ENCODE measurements around the gene LYL1. TPM values are rescaled to one million over a fixed set of nuclear protein-coding genes. Genes with fewer than 3 reads are reported as not detected.

Gene LYL1
- total and polyA plus RNA-seq, 2 of the 4 experiments (the other 2 are of a cell fraction): 0.36 to 0.39 TPM

- TF ChIP-seq USF2 (IDR thresholded peaks at IDR 0.05; ENCODE audit: low read depth, low read length): no peak
Observed at GRCh38 chr19:13103581-13104359, 1.1 kb upstream of the LYL1 start (continued).

- peak overlapping the region; percentile 39 for H3K9ac ChIP-seq (ENCODE audit: low read depth, low read length)
- H3K4ac ChIP-seq (ENCODE audit: low read depth, low read length): peak overlapping the region; percentile 66
- H4K8ac ChIP-seq (ENCODE audit: low read depth in 2 of 2, low read length in 2 of 2): peak overlapping the region; percentile 6 to 31; a peak in 2 of 4 replicates
- H2AK5ac ChIP-seq (ENCODE audit: low read depth, low read length): no peak overlapping the region; the same call in 1 of the 2 replicates
- no peak overlapping the region for H2BK15ac ChIP-seq (ENCODE audit: low read depth, low read length)
- peak overlapping the region; percentile 81 for H2AFZ ChIP-seq (replicated peaks; ENCODE audit: low read length, poor library complexity)
- no peak overlapping the region for H3K4me3 ChIP-seq (ENCODE audit: insufficient read depth, low read depth, low read length)
- intact Hi-C loops (cut with micrococcal nuclease): no loop called here
- WGBS, 2 experiments (ENCODE audit: extremely low coverage in 2 of 2, insufficient read length in 1 of 2): 5% methylated on average over 4 of the region's 7 CpGs; no CpG with 5 or more reads in 1 of the 2 experiments
- dilution Hi-C loops (cut with HindIII; ENCODE audit: low sequenced_read_pairs, unreplicated experiment): no loop called here
- in situ Hi-C loops (cut with MboI; ENCODE audit: low sequenced_read_pairs): no loop called here
- H3K14ac ChIP-seq (replicated peaks; ENCODE audit: low read depth, low read length): no peak overlapping the region
- H3K18ac ChIP-seq (ENCODE audit: low read depth, low read length): no peak overlapping the region
- H3K23ac ChIP-seq (ENCODE audit: low read depth, low read length): no peak overlapping the region; the same call in 1 of the 2 replicates
- ChIA-PET POLR2A (ENCODE audit: unreplicated experiment) (no interaction called here), CTCF (no interaction called here)
- BruUV-seq (replicated peaks): no TSS peak
- no peak overlapping the region for H2AK9ac ChIP-seq (replicated peaks; ENCODE audit: low read depth, low read length, poor library complexity)
- ATAC-seq (ENCODE audit: low read depth): no peak; the same call in 1 of the 2 replicates
- TF ChIP-seq MXI1 (IDR thresholded peaks at IDR 0.05; ENCODE audit: borderline replicate concordance, low read depth, low read length) (no peak), BHLHE40 (IDR thresholded peaks at IDR 0.05; ENCODE audit: low read depth, low read length) (no peak), POLR2A (IDR thresholded peaks at IDR 0.05; ENCODE audit: low read depth, low read length) (no peak), USF2 (IDR thresholded peaks at IDR 0.05; ENCODE audit: low read depth, low read length) (no peak), CTCF (conservative IDR thresholded peaks at IDR 0.05; ENCODE audit: low read depth, low read length) (no peak), SMC3 (IDR thresholded peaks at IDR 0.05; ENCODE audit: low read depth, low read length) (no peak), FOS (IDR thresholded peaks at IDR 0.05; ENCODE audit: low read depth, low read length) (no peak), MAFK (IDR thresholded peaks at IDR 0.05; ENCODE audit: low read depth, low read length) (no peak)
- peak overlapping the region; percentile 20 for H3K4me2 ChIP-seq (ENCODE audit: low read depth, low read length)
- H4K5ac ChIP-seq (ENCODE audit: low read depth, low read length): peak overlapping the region; percentile 18; the same call in 1 of the 2 replicates
- H3K4me1 ChIP-seq (ENCODE audit: control insufficient read depth, insufficient read depth, low read length): peaks cover 12% of the 10 kb centered on the region
- no peak overlapping the region; the same call in 1 of the 2 replicates for H4K91ac ChIP-seq (ENCODE audit: insufficient read depth, low read depth, low read length)
- H3K27ac ChIP-seq (ENCODE audit: insufficient read depth, low read length): peak overlapping the region; percentile 45; the same call in 1 of the 2 replicates
- H3K36me3 ChIP-seq (ENCODE audit: control insufficient read depth, insufficient read depth, low read length): peaks cover 11% of the 10 kb centered on the region
- no peaks in the 10 kb centered on the region for H3K27me3 ChIP-seq (ENCODE audit: control insufficient read depth, insufficient read depth, low read length)
- DNase-seq: no peak
- 0 out of 2 replicates have a peak overlapping the region, but pooled peaks have one; percentile 37 for H2BK120ac ChIP-seq (ENCODE audit: low read depth, low read length)
- H2BK20ac ChIP-seq (ENCODE audit: low read depth, low read length): no peak overlapping the region
- peaks cover 0 to 17% of the 10 kb centered on the region in 2 experiments; a peak in 1 of 4 replicates for H3K79me1 ChIP-seq (ENCODE audit: low read depth in 1 of 2, low read length in 2 of 2)
- 0 out of 2 replicates have a peak, but pooled peaks cover 4% of the 10 kb centered on the region for H3K9me1 ChIP-seq (ENCODE audit: insufficient read depth, low read length)
- H3K56ac ChIP-seq (ENCODE audit: extremely low read depth, insufficient read depth, low read length): no peak overlapping the region
- no peaks in the 10 kb centered on the region; the same call in 1 of the 2 replicates for H4K20me1 ChIP-seq (ENCODE audit: insufficient read depth, low read length)
- no peaks in the 10 kb centered on the region for H3K9me3 ChIP-seq (ENCODE audit: control insufficient read depth, insufficient read depth, low read length)
- no peak overlapping the region for H2BK5ac ChIP-seq (ENCODE audit: low read depth, low read length, poor library complexity, severe bottlenecking)
Observed at GRCh38 chr19:13102416-13102665, 317 bp downstream of the LYL1 start.
